ENCODE data around the gene TUG1.

DNA sequence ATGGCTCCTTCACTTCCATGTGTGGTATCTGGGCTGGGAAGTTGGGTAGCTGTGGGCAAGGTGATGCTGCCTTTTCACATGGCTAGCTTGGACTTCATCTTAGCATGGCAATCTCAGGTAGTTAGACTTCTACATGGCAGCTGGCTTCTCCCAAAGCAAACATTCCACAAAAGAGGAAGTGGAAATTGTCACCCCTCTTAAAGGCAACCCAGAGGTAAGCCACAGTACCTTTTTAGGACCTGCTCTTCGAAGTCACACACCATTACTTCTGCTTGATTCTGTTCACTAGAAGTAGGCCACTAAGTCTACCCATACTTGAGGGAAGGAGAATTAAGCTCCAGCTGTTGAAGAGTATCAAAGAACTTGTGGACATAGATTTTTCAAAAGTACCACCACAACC is 25.9 kb downstream of the TUG1 start:
- TF ChIP-seq, protein P1, sequence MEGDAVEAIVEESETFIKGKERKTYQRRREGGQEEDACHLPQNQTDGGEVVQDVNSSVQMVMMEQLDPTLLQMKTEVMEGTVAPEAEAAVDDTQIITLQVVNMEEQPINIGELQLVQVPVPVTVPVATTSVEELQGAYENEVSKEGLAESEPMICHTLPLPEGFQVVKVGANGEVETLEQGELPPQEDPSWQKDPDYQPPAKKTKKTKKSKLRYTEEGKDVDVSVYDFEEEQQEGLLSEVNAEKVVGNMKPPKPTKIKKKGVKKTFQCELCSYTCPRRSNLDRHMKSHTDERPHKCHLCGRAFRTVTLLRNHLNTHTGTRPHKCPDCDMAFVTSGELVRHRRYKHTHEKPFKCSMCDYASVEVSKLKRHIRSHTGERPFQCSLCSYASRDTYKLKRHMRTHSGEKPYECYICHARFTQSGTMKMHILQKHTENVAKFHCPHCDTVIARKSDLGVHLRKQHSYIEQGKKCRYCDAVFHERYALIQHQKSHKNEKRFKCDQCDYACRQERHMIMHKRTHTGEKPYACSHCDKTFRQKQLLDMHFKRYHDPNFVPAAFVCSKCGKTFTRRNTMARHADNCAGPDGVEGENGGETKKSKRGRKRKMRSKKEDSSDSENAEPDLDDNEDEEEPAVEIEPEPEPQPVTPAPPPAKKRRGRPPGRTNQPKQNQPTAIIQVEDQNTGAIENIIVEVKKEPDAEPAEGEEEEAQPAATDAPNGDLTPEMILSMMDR (IDR thresholded peaks at IDR 0.05 in 4 of 5, conservative IDR thresholded peaks at IDR 0.05 in 1 of 5), result no peak
- TF ChIP-seq POLR2A (IDR thresholded peaks at IDR 0.05), result no peak

Measured in gastrocnemius medialis (tissue), 4 donors.